ENCODE results near the gene IFNAR2. TPM values are rescaled to one million over a fixed set of nuclear protein-coding genes. Genes with fewer than 3 reads are reported as not detected.
"Not testable (repeated sequence)": the region's sequence is repeated elsewhere in the genome, so short reads cannot be mapped to it uniquely, and the experiment has no call there.

IFNAR2 gene
- total RNA-seq, 1 donor from 2014 or later: 20.3 TPM

DNA sequence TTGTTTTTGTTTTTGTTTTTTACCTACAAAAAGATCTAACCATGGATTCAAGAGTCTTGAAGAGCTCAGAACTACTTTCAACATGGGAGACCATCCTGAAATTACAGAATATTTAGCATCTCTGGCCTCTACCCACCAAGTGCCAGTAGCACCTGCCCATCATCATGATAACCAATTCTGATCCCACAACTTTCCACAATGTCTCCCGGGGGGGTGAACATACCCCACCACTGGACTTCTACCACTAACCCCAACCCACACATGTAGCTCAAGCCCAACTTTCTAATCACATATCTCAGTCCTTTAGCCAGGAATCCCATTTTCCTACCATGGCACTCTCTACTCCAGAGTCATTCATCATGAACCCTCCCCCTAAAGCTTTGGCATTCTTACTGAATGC, 15.7 kb upstream of the IFNAR2 start:
- H3K36me3 Mint-ChIP-seq: no peaks in the 10 kb centered on the region
- peaks cover 3% of the 10 kb centered on the region for H3K27me3 Mint-ChIP-seq (ENCODE audit: low read depth)
- DNase-seq (ENCODE audit: low spot score in 2 of 2, unreplicated experiment in 2 of 2): no peak
- no peak overlapping the region for H3K27ac Mint-ChIP-seq
- peaks cover 6% of the 10 kb centered on the region for H3K4me1 Mint-ChIP-seq
- no peak overlapping the region for H3K4me3 Mint-ChIP-seq
- no peaks in the 10 kb centered on the region for H3K9me3 Mint-ChIP-seq
- TF ChIP-seq, protein P1, sequence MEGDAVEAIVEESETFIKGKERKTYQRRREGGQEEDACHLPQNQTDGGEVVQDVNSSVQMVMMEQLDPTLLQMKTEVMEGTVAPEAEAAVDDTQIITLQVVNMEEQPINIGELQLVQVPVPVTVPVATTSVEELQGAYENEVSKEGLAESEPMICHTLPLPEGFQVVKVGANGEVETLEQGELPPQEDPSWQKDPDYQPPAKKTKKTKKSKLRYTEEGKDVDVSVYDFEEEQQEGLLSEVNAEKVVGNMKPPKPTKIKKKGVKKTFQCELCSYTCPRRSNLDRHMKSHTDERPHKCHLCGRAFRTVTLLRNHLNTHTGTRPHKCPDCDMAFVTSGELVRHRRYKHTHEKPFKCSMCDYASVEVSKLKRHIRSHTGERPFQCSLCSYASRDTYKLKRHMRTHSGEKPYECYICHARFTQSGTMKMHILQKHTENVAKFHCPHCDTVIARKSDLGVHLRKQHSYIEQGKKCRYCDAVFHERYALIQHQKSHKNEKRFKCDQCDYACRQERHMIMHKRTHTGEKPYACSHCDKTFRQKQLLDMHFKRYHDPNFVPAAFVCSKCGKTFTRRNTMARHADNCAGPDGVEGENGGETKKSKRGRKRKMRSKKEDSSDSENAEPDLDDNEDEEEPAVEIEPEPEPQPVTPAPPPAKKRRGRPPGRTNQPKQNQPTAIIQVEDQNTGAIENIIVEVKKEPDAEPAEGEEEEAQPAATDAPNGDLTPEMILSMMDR (IDR thresholded peaks at IDR 0.05; ENCODE audit: unreplicated experiment): no peak

GRCh38 chr21:33217138-33217520, 12.6 kb upstream of the IFNAR2 start:
- Mint-ChIP-seq H3K4me1 (peaks cover 4% of the 10 kb centered on the region), H3K36me3 (no peaks in the 10 kb centered on the region), H3K27ac (no peak overlapping the region), H3K27me3 (ENCODE audit: low read depth) (peaks cover 3% of the 10 kb centered on the region), H3K9me3 (peaks cover 23% of the 10 kb centered on the region), H3K4me3 (no peak overlapping the region)
- DNase-seq (ENCODE audit: low spot score in 2 of 2, unreplicated experiment in 2 of 2): no peak
- TF ChIP-seq, protein P1 (IDR thresholded peaks at IDR 0.05; ENCODE audit: unreplicated experiment): no peak

- peaks cover 27% of the 10 kb centered on the region for H3K9me3 Mint-ChIP-seq
- peaks cover 3% of the 10 kb centered on the region for H3K36me3 Mint-ChIP-seq
- no peaks in the 10 kb centered on the region for H3K27me3 Mint-ChIP-seq (ENCODE audit: low read depth)
- H3K4me3 Mint-ChIP-seq: no peak overlapping the region
- no peak for DNase-seq (ENCODE audit: low spot score in 2 of 2, unreplicated experiment in 2 of 2)
- no peaks in the 10 kb centered on the region for H3K4me1 Mint-ChIP-seq
- TF ChIP-seq, protein P1 (IDR thresholded peaks at IDR 0.05; ENCODE audit: unreplicated experiment): no peak
- no peak overlapping the region for H3K27ac Mint-ChIP-seq
Observed at GRCh38 chr21:33219300-33219699, 10.4 kb upstream of the IFNAR2 start.

DNA sequence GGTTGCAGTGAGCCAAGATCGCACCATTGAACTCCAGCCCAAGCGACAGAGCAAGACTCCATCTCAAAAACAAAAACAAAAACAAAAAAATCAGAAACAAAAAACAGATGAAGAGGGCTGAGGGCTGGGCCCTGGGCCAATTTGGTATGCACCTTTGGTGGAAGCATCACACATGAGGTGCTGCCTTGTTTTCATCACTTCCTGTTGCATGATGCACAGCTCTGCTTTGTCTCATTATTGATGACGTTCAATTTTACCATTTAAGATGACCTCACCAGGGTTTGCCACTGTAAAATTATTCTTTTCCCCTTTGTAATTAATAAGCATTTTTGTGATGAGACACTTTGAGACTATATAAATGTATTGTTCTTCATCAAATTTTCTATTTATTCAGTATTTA, 9.8 kb upstream of the IFNAR2 start:
- Mint-ChIP-seq H3K4me3 (no peak overlapping the region), H3K9me3 (peaks cover 27% of the 10 kb centered on the region), H3K27me3 (ENCODE audit: low read depth) (no peaks in the 10 kb centered on the region), H3K27ac (no peak overlapping the region), H3K4me1 (no peaks in the 10 kb centered on the region), H3K36me3 (peaks cover 3% of the 10 kb centered on the region)
- no peak for DNase-seq (ENCODE audit: low spot score in 2 of 2, unreplicated experiment in 2 of 2)
- TF ChIP-seq, protein P1 (IDR thresholded peaks at IDR 0.05; ENCODE audit: unreplicated experiment): no peak

GRCh38 chr21:33225376-33225775, 4.4 kb upstream of the IFNAR2 start:
- H3K27me3 Mint-ChIP-seq (ENCODE audit: low read depth); DNase-seq (ENCODE audit: low spot score in 2 of 2, unreplicated experiment in 2 of 2); H3K27ac Mint-ChIP-seq; H3K36me3 Mint-ChIP-seq; H3K4me3 Mint-ChIP-seq: not testable (repeated sequence)
- peaks cover 20% of the 10 kb centered on the region for H3K9me3 Mint-ChIP-seq
- H3K4me1 Mint-ChIP-seq: peaks cover 19% of the 10 kb centered on the region

- Mint-ChIP-seq H3K27ac (peak overlapping the region; percentile 69), H3K4me1 (peaks cover 43% of the 10 kb centered on the region), H3K36me3 (no peaks in the 10 kb centered on the region), H3K4me3 (peak overlapping the region; percentile 45), H3K27me3 (ENCODE audit: low read depth) (no peaks in the 10 kb centered on the region), H3K9me3 (no peaks in the 10 kb centered on the region)
- no peak for DNase-seq (ENCODE audit: low spot score in 2 of 2, unreplicated experiment in 2 of 2)
- TF ChIP-seq, protein P1 (IDR thresholded peaks at IDR 0.05; ENCODE audit: unreplicated experiment): no peak
Observed at GRCh38 chr21:33228455-33228854, 1.3 kb upstream of the IFNAR2 start.

All from mesothelial cell of epicardium (in vitro differentiated cells).